ENCODE data around the gene IL12A. TPM values are rescaled to one million over a fixed set of nuclear protein-coding genes. Genes with fewer than 3 reads are reported as not detected.

IL12A gene
- polyA plus RNA-seq, 1 donor from 2014 or later = not detected

GRCh38 chr3:159978353-159978752 lies 10.3 kb upstream of the IL12A start:
- no peaks in the 10 kb centered on the region for H3K9me2 ChIP-seq (ENCODE audit: insufficient read depth, low read length)
- H3F3A ChIP-seq (ENCODE audit: insufficient read depth, low read length, poor library complexity, severe bottlenecking) = no peaks in the 10 kb centered on the region
- H3K4me3 ChIP-seq (ENCODE audit: low read length) = no peak overlapping the region
- TF ChIP-seq EZH2 (IDR thresholded peaks at IDR 0.05; ENCODE audit: borderline replicate concordance, insufficient read depth, low read length, poor library complexity, severe bottlenecking) (no peak), MXI1 (conservative IDR thresholded peaks at IDR 0.05; ENCODE audit: poor library complexity, severe bottlenecking) (no peak), POLR2AphosphoS5 (IDR thresholded peaks at IDR 0.05) (no peak), TAF1 (IDR thresholded peaks at IDR 0.05; ENCODE audit: low read depth) (no peak)
- TF ChIP-seq, protein P1, sequence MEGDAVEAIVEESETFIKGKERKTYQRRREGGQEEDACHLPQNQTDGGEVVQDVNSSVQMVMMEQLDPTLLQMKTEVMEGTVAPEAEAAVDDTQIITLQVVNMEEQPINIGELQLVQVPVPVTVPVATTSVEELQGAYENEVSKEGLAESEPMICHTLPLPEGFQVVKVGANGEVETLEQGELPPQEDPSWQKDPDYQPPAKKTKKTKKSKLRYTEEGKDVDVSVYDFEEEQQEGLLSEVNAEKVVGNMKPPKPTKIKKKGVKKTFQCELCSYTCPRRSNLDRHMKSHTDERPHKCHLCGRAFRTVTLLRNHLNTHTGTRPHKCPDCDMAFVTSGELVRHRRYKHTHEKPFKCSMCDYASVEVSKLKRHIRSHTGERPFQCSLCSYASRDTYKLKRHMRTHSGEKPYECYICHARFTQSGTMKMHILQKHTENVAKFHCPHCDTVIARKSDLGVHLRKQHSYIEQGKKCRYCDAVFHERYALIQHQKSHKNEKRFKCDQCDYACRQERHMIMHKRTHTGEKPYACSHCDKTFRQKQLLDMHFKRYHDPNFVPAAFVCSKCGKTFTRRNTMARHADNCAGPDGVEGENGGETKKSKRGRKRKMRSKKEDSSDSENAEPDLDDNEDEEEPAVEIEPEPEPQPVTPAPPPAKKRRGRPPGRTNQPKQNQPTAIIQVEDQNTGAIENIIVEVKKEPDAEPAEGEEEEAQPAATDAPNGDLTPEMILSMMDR (IDR thresholded peaks at IDR 0.05; ENCODE audit: poor library complexity, severe bottlenecking) = no peak
- H3K79me2 ChIP-seq (replicated peaks; ENCODE audit: insufficient read depth, low read length) = no peaks in the 10 kb centered on the region
- no peak overlapping the region for H2AFZ ChIP-seq (ENCODE audit: low read depth, low read length)
- no peak overlapping the region for H3K27ac ChIP-seq (ENCODE audit: low read length)
- H3K9me3 ChIP-seq (ENCODE audit: low read length) = no peaks in the 10 kb centered on the region
- no peak overlapping the region for H3K9ac ChIP-seq (ENCODE audit: low read length)
- no peaks in the 10 kb centered on the region for H3K36me3 ChIP-seq (ENCODE audit: insufficient read depth, low read length)
- H3K27me3 ChIP-seq (ENCODE audit: insufficient read depth, low read depth, low read length) = no peaks in the 10 kb centered on the region
- H3K4me2 ChIP-seq (ENCODE audit: low read length) = no peak overlapping the region
- no peaks in the 10 kb centered on the region for H4K20me1 ChIP-seq (ENCODE audit: insufficient read depth)

DNA sequence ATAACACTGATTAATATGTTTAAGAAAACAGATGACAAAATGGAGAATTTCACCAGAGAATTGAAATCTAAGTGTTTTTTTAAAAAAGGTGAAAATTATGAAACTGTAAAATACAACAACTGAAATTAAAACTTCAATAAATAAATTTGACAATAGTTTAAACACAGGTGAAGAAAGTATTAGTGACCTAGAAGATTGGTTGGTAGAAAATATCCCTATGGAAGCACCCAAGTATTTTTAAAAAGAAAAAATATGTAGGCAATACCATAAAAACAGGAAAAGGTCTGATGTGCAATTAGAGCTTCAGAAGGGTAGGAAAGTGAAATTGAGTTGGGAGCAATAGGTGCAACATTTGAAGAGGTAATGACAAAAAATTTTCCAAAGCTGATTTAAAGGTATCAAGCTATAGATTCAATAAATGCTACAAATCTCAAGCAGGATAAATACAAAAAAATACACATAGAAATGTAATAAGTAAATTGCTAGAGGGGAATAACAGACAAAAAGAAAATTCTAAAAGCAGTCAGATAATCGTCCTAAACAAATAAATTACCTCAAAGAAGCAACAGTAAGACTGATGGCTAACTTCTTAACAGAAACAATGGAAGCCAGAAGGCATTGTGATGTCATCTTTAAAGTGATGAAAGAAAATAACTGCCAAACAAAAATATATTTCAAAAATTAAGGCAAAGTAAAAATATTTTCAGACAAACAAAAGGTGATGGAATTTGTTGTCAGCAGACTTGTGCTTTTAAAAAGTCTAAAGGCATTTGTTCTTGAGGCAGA lies 9.5 kb upstream of the IL12A start:
- Histone ChIP-seq H3K27ac (ENCODE audit: low read length) (no peak overlapping the region), H3K9me3 (ENCODE audit: low read length) (no peaks in the 10 kb centered on the region), H3K9me2 (ENCODE audit: insufficient read depth, low read length) (no peaks in the 10 kb centered on the region), H3K4me3 (ENCODE audit: low read length) (no peak overlapping the region), H3K27me3 (ENCODE audit: insufficient read depth, low read depth, low read length) (no peaks in the 10 kb centered on the region), H3K4me2 (ENCODE audit: low read length) (no peak overlapping the region), H2AFZ (ENCODE audit: low read depth, low read length) (no peak overlapping the region), H4K20me1 (ENCODE audit: insufficient read depth) (no peaks in the 10 kb centered on the region), H3F3A (ENCODE audit: insufficient read depth, low read length, poor library complexity, severe bottlenecking) (no peaks in the 10 kb centered on the region), H3K36me3 (ENCODE audit: insufficient read depth, low read length) (no peaks in the 10 kb centered on the region), H3K79me2 (replicated peaks; ENCODE audit: insufficient read depth, low read length) (no peaks in the 10 kb centered on the region), H3K9ac (ENCODE audit: low read length) (no peak overlapping the region)
- TF ChIP-seq, protein P1 (IDR thresholded peaks at IDR 0.05; ENCODE audit: poor library complexity, severe bottlenecking) = no peak
- no peak for TF ChIP-seq RAD21 (conservative IDR thresholded peaks at IDR 0.05)
- no peak for TF ChIP-seq TAF1 (IDR thresholded peaks at IDR 0.05; ENCODE audit: low read depth)
- TF ChIP-seq, protein P2, sequence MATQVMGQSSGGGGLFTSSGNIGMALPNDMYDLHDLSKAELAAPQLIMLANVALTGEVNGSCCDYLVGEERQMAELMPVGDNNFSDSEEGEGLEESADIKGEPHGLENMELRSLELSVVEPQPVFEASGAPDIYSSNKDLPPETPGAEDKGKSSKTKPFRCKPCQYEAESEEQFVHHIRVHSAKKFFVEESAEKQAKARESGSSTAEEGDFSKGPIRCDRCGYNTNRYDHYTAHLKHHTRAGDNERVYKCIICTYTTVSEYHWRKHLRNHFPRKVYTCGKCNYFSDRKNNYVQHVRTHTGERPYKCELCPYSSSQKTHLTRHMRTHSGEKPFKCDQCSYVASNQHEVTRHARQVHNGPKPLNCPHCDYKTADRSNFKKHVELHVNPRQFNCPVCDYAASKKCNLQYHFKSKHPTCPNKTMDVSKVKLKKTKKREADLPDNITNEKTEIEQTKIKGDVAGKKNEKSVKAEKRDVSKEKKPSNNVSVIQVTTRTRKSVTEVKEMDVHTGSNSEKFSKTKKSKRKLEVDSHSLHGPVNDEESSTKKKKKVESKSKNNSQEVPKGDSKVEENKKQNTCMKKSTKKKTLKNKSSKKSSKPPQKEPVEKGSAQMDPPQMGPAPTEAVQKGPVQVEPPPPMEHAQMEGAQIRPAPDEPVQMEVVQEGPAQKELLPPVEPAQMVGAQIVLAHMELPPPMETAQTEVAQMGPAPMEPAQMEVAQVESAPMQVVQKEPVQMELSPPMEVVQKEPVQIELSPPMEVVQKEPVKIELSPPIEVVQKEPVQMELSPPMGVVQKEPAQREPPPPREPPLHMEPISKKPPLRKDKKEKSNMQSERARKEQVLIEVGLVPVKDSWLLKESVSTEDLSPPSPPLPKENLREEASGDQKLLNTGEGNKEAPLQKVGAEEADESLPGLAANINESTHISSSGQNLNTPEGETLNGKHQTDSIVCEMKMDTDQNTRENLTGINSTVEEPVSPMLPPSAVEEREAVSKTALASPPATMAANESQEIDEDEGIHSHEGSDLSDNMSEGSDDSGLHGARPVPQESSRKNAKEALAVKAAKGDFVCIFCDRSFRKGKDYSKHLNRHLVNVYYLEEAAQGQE (IDR thresholded peaks at IDR 0.05; ENCODE audit: borderline replicate concordance) = no peak

Data from neural cell (in vitro differentiated cells).